Suppressor macrophage (primary cell): ENCODE results near the gene TAPT1.
A peak's percentile ranks its signal among the peaks of the same experiment; 100 is the strongest.

Experiments
- DNase-seq, 4 experiments: peaks; one replicate each; pipeline ENCODE4 v3.0.0-alpha.2; 2020 to 2022

The TAPT1 gene

DNA sequence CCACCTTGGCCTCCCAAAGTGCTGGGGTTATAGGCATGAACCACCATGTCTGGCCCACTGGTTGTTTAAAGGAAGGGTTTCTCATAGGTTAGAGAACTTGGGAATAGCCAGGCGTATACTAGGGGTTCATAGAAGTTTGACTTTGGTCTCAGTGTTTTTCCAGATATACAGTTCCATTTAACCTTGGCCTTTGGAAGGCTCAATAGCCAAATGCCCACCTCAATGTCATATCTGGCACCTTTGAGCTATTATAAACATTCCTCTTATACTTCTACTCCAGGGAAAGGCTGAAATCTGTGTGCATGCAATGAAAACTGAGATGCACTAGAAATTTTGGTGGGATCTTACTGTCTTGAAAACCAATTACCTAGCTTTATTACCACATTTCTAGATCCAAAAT, 95.0 kb downstream of the TAPT1 start:
- DNase-seq: no peak

DNA sequence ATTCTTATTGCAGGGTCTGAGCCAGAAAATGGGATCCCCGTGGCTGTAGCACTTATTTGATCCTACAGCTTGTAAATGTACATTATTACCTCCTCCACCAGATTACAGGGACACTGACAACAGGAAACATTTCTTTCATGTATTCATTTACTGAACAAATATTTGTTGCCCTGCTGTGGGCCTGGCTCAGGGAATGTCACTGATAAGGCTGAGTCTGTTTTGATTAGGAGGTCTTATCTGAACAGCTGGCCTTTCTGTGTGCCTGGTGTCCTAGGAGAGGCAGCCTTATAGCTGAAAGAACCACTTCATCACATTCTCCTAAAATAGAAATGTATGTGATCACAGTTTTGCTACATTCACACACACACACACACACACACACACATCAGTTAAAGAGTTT, 96.9 kb downstream of the TAPT1 start:
- DNase-seq: no peak

DNA sequence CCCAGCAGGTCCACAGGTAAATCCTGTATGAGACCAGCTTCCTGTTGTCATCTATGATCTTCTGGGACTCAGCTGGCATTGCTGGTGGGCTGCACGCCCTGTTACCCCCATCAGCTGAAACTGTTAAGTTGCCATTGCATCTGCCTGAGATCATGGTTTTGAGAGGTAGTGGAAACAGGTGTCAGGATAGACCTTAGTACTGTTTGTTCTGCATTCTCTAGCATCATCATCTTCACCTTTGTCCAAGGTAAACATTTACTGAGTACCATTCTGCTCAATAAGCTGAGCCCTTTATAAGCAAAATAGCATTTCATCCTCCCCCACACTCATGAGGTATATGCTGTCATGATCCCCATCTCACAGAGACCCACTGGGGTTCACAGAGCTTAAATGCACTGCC, 99.6 kb downstream of the TAPT1 start:
- DNase-seq: no peak

DNA sequence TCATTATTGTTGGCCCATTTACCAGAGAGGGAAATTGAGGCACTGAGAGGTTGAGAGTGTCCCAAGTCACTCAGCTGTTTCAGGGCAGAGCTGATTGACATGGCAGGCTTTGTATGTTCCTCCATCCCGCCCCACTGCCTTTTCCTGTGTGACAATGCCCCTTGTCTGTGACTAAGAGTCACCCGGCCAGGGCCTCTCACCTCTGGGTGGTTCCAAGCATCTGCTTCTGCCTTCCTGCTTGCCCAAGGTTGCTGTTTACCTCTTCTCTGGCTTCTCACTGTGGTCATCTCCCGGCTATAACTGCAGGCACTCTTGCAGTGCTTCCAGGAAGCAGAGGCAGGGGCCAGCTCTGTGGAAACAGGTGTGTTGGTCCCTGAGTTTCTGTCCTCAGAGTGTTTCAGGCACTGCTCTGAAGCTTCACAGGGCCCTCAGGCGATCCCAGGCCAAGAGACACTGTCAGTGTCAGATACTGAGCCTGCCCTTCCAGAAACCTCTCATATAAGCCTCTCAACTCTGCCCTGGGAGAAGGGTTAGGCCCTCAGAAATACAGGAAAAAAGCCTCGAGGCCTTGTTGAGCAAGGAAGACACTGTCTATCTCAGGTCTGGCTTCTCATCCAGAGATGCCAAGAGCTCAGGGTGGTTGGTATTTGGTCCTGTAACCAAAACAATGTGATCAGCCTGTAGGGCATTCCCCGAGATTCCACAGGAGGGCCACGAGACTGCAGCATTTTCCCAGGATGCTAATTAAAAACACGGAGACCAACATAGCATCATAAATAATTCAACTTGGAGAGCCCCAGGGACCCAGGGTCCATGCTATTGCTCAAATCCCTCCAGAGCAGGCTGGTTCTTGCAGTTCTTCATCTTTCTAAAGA, 100.5 kb downstream of the TAPT1 start:
- DNase-seq: peak in 3 of 4 experiments; percentile 3 to 28 (median 9)

DNA sequence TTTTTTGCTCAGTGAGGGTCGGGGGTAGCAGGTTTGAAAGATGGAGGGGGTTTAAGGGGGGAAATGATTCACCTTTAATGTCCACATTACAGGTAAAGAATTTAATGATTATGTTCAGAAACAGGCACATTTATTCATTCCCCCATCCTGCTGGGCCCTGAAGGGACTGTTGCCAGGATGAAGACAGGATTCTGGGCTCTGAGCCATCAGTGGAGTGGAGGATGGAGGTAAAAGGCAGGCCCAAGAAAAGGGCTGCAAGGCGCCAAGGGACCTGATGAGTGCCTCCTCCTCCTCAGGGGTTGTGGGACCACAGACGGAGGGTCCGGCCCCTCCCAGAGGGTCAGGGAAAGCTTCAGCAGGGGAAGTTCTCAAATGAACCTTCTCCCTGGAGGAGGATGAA, 102.0 kb downstream of the TAPT1 start:
- no peak for DNase-seq

DNA sequence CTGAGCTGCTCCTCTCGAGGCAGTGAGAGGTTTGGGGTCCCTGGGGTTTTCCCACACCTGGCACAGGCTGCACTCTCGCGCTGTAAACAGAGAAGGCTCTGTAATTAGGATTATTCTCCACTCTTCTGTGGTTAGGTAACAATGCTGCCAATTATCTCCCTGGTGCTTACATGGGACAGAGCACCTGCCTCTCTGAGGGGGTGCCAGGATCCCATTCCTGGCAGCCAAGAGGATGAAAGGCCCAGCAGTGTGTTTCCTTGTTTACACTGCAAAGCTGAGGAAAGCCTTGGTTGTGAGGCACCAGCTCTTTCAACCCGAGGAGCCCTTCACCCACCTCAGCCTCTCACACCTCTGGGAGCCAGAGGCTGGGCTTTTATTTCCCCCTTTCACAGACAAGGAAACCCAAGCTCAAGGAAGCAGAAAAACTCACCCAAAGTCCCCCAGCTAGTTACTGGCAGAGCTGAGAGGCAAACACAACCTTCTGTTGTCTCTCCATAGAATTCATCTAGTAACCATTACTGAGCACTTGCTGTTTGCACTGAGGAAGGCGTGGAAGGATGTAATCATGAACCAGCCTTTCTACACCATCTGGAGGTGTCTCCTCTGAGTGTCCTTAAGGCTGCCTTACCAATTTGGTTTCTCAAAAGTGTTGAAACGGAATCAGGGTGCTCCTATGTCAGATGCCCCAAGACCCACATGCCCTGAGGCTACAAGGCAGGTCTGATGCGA, 102.8 kb downstream of the TAPT1 start:
- DNase-seq: no peak

DNA sequence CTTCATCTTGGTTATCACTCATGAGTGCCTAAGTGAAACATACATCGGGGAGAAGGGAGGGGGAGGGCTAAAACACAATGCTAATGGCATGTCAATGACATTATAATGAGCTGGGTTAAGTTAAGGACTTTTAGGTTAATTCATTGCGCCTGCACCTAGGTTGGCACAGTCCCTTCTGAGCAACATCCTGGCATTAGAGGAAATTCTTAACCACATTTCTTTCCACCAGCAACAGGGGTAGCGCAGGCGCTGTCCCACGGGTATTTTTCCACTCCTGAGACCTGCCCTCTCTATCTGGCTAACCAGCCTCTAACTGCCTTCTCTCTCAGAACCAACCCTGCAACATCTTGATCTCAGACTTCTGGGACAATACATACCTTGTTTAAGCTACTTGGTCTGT, 103.5 kb downstream of the TAPT1 start:
- no peak for DNase-seq

DNA sequence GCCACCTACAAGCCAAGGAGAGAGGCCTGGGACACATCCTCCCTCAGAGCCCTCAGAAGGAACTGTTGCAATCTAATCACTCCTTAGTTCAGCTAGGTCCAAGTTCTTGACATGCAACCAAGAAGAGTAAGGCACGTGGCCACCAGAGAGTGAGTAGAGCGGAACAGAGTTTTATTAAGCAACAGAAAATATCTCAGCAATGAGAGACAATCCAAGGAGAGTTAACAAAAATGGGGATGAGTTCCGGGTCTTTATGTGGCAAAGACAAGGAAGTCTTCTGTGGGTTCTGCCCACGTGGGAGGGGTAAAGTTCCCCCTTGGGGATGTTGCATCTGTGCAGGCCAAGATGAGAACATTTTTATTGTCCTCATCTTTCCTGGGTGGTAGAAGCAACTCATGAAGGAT, 104.0 kb downstream of the TAPT1 start:
- DNase-seq: peak; percentile 65 to 81 (median 75)

DNA sequence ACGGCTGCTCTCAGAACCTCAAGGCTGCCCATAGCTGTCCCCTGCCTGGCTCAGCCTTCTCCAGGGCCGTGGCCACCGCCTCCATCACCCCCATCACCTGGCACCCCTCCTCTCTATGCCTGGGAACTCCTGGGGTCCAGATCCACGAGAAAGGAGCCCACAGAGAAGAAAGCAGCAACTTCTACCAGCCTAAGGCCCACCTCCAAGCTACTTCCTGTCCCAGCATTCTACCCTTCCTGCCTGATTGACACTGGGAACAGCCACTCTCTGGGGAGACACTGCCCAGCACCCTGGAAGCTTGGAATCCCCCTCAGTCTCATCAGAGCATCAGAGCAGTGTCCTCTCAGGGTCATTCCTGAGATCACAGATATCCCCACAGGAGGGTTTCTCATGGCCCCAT, 105.6 kb downstream of the TAPT1 start:
- no peak for DNase-seq

DNA sequence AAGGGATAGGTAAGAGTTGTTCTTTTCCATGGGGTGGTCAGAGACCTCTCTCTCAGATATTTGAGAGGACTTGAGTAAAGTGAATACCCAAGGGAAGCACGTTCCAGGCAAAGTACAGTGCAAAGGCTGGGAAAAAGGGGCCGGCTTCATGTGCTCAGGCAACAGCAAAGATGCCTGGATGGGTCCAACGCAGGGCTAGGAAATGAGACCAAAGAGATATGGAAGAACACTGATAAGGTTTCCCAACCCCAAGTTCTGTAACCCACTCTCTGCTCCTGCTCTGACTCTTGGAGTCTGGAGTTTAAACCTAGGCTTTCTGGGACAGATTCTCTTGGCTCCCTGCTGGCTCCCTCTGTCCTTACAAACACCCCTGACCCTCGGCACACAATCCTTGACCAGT, 106.3 kb downstream of the TAPT1 start:
- DNase-seq: no peak

DNA sequence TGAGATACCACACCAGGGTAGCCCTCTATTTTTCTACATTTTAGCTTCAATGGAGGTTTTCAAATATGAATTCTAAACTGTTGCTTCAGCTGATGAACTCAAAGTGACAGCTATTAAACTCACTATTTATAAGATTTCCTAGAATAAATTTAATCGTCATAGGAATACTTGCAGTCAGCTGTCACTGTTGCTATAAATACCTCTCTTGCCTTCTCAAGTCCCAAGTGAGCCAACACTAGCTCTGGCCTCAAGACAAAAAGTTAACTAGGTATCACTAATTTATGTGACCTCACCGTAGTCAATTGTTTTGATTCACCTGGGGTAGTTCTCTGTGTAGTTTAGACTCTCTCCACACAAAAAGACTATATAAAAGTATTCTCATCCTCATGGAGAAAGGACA, 108.2 kb downstream of the TAPT1 start:
- no peak for DNase-seq

DNA sequence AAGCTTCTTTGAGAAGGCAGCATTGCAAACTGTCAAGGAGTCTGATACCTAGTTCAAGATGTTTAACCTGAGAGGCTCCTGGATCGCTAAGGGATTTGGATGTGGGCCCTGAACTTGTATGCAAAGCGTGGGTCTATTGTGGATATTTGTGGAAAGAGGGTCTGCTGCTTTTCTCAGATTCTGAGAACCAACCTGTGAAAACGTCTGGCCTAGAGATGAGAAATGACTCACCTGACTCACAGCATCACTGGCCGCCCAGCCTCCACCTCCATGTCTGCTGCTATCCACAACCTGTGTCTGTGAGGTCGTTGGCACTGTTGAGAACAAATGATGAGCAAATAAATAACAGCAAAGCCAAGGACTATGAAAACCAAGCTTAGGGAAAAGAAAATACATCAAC, 109.1 kb downstream of the TAPT1 start:
- DNase-seq: no peak

DNA sequence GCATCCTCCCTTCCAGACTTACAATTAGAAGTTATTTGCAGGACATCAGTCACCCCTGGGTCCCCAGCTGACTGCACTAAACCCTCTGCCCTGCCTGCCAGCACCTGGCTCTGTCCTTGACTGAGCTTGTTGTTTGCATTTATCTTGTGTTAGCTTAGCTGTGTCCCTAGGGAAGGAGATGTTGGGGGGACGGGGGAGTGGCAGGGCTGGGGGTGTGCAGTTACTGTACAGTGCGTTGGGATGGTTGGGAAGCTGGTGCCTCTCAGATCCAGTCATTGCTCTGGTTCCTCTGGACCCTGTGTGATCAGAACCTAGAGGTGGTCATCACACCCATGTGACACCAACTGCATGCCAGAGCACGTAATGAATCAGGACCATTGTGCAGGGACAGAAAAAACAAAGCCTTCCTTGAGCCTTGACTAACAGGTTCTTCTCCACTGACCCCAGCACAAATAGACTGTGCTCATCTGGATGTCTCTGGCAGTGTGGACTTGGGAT, 109.7 kb downstream of the TAPT1 start:
- peak in 1 of 4 experiments; percentile 8 for DNase-seq

DNA sequence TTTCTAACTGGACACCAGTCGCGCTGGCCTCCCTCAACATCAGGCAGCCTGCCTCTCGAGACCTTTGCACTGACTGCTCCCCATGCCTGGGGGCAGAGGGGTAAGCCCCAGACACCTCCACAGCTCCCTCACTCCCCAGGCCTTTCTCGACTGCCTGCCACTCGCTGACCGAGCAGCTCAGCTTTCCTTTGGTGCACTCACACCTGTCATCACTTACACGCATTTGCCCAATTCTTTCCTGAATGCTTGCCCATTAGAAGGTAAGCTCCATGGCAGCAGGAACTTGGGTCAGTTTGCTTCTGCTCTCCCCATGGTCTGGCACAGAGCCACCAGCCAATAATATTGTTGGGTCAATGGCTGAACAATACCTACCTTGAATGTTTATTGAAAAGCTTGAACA, 110.3 kb downstream of the TAPT1 start:
- DNase-seq: peak in 1 of 4 experiments; percentile 17

DNA sequence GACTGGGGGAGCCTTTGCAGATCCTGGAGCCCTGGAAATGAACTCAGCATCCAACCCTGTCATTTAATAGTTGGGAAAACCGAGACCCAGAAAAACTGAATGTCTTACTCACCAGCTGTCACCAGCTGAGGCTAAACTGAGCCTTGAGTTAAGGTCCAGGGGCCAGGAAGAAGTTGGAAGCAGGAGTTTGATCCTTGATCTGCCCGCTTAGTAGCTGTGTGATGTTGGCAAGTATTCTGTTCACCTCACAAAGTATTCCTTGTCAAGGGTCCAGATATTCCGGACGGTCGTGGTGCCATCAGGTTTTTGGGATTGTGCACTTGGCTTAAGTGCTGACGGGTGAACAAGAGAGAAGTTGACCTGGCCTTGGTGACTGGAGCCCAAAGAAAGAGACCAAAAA, 111.7 kb downstream of the TAPT1 start:
- no peak for DNase-seq

DNA sequence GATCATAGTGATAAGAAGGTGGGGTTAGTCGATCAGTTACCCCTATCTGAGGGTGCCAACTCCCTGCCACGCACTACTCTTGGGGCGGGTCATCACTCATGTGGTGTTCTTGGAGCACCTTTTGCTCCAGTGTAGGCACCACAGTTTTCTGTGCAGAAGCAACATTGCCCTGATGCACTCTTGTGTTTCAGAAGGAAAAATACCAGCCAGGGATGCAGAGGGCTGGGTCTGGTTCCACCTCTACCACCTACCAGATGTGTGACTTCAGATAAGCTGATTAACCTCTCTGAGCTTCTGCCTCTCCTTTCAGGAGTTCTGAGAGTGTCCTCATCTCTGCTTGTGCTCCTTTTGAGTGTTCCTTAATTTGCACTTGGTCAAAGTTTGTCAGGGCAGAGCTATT, 112.5 kb downstream of the TAPT1 start:
- no peak for DNase-seq

DNA sequence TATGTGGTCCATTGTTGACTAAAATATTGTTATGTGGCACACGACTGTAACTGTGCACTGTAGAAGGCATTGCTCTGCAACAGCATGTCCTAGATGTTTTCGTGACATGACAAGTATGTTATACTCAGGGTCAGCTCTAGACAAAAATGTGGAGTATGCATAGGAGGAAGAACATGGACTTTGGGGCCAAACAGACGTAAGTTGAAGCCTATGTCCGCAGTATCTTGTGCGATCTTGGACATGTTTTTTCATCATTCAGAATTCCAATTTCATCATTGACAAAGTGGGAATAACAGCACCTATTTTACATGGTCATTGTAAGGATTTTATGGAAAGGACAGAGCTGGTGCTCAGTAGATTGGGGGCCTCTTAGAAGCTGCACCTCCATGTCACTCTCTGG, 114.7 kb downstream of the TAPT1 start:
- no peak for DNase-seq

DNA sequence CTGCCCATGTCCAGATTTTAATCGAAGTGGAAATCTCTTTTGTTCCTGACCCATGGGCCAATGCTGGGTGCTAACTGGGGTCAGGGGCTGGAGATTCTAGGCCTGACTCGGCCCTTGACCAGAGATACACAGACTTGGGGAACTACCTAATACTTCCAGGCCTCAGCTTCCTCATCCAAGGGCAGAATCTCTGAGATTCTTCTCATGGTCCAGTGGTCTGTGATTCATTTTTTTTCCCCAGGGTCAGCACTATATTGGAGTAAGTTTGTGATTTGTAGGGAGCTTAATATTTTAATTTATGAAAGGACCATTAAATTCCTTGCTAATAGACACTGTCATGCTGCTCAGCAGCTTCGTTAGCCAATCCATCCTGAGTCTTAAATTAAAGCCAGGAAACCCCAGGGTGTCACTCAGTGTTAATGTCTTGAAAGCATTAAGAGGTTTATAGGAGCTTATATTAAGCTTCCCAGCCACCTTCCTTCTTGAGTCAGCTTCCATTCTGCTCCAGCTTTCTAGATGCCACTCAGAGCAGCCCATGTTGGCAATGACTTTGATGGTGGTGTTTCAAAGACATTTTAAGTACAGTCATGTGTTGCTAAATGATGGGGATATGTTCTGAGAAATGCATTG, 115.5 kb downstream of the TAPT1 start:
- no peak for DNase-seq
